ENCODE results near the gene LIMS1.

GRCh38 chr2:108621687-108622681, 87.7 kb downstream of the LIMS1 start:
- TF ChIP-seq GATA3 (IDR thresholded peaks at IDR 0.05; ENCODE audit: low read depth, low read length): no peak
- no peak for TF ChIP-seq GATA2 (IDR thresholded peaks at IDR 0.05; ENCODE audit: low read depth, low read length)
